HG03442 (cell line): Measurements from ENCODE around the gene DCP1A.
"Not testable (repeated sequence)": the region's sequence is repeated elsewhere in the genome, so short reads cannot be mapped to it uniquely, and the experiment has no call there.

Experiments used
- ATAC-seq: cut with Tn5 transposase; IDR thresholded peaks from one replicate; pipeline ENCODE4 v1.9.1; 2021; ENCODE audit warnings: mild to moderate bottlenecking, moderate library complexity; ENCODE audit not compliant: unreplicated experiment

Gene DCP1A

DNA sequence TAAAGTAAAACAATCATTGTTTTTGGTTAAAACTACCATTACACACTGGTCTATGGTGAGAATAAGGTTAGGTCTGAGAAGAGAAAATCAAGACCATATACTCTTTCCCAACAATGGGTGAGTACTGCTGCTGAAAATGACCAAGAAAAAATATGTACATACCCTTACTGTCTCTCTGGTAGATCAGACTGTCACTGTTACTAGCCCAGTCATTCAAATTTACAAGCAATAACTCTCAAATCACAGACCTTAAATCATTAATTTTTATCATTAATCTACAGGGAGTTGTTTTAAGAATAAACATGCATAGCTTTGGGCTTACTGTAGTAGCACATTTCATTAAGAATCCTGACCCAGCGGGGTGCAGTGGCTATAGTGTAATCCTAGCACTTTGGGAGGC is 17.4 kb downstream of the DCP1A start:
- no peak for ATAC-seq

DNA sequence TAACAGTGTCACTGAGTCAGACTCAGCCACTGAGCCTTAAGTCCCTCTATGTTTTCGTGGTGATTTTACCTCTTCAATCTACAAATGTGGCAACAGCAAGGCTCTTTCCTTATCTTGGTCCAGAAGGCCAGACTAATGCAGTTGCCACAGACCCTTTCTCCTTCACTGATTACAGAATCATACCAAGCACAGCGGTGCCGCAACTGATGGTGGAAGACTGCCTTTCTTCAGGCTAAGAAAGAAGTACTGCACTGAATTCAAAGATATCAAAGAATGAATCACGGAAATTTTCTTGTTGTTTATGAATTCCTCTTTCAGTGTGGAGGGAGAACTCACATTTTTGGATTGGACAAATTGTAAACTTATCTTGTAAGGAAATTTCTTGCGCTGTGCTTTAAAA is 18.6 kb downstream of the DCP1A start:
- no peak for ATAC-seq

DNA sequence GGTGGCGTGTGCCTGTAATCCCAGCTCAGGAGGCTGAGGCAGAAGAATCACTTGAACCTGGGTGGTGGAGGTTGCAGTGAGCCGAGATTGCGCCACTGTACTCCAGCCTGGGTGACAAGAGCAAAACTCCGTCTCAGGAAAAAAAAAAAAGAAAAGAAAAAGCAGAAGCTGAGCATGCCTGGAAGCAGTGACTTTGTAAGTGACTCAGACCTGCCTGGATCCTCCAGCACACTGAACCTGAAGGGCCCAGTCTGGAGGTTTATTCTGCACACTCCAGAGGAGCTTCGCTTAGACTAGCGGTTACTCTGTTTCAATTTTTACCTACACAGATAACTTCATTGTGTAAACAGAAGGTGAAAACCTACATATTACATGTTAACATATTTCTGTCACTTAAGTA is 19.4 kb downstream of the DCP1A start:
- ATAC-seq: not testable (repeated sequence)

DNA sequence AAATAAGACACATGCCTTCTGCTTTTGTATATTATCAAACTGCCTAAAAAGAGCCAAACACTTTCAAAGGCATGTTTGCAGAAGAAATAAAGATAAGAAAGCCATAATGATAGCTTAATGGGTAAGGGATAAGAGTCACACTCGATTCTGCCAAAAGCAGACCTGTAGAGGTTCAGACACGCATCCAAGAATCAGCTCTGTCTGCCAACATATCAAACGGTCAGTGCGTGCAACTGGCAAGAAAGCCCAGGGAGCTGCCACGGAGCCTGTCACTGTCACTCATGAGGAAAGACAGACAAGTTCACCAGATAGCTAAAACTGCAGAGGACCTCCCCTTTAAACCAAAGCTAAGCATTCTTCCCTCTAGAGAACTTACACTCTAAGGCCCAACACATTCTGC is 23.2 kb downstream of the DCP1A start:
- ATAC-seq: no peak

DNA sequence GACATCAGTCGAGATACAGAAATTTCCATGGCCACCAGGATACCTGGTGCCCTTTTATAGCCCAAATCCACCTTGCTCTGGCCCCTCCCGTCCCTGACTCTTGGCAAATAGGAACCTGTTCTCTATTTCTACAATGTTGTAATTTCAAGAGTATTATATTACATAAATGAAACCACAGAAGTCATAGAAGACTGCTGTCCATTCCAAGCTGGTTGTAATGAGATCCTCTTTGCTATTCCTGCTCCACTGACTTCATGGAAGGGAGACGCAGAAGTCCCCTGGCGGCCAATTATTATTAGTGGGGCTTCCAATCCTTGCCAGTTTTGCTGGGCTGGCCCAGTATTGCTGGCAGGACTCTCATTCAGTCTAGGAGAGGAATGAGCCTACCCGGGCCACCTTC is 26.6 kb downstream of the DCP1A start:
- ATAC-seq: no peak

GRCh38 chr3:53318522-53318921 is 28.8 kb downstream of the DCP1A start:
- no peak for ATAC-seq

GRCh38 chr3:53312832-53313231 is 34.5 kb downstream of the DCP1A start:
- no peak for ATAC-seq

GRCh38 chr3:53311882-53312281 is 35.5 kb downstream of the DCP1A start:
- no peak for ATAC-seq

DNA sequence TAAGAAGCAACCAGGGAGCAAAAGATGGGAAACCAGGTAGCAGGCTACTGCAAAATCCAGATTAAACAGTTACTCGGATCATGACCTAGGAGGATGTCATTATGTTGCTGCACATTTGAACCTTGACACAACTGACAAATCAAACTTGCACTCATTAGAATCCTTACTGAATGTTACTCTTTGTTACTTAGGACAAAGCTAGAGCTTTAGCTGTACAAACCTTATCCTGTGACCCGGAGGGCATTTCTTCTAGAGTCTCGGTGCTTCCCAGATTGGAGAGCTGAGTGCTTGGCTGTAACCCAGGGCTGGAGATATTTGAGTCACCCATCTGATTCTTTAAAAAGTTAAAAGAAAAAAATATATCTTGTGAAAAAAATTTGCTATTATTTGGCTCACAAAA is 43.4 kb downstream of the DCP1A start:
- ATAC-seq: no peak

DNA sequence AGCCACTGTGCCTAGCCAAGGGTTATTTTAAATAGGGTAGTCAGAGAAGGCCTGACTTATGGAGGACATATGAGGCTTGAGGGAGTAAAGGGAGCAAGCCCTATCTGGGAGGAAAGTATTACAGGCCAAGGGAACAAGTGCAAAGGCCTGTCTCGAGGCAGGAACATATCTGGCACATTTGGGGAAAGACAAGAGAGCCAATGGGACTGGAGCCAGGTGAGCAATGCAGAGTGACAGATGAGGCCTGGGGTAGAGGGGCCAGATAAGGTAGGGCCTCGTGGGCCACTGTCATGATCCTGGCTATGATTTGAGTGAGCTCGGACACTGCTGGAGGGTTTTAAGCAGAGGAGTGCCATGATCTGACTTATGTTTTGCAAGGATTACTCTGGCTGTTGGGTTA is 43.8 kb downstream of the DCP1A start:
- no peak for ATAC-seq

GRCh38 chr3:53300826-53301225 is 46.5 kb downstream of the DCP1A start:
- no peak for ATAC-seq

DNA sequence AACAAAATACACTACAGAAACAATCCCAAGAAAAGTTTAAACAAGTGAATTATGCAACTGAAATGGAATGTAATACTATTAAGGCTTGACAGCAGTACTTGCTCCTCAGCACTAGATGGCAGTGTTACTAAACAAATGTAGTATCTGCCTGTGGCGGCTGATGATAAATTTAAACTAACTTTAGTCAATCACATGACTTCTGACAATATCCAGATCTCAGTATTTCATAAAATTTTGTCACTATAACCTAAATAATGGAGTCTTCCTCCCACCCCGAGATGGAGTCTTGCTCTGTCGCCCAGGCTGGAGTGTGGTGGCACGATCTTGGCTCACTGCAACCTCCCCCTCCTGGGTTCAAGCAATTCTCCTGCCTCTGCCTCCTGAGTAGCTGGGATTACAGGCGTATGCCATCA is 47.7 kb downstream of the DCP1A start:
- ATAC-seq: not testable (repeated sequence)

- ATAC-seq: no peak
Measured at GRCh38 chr3:53295410-53295809, 51.9 kb downstream of the DCP1A start.

DNA sequence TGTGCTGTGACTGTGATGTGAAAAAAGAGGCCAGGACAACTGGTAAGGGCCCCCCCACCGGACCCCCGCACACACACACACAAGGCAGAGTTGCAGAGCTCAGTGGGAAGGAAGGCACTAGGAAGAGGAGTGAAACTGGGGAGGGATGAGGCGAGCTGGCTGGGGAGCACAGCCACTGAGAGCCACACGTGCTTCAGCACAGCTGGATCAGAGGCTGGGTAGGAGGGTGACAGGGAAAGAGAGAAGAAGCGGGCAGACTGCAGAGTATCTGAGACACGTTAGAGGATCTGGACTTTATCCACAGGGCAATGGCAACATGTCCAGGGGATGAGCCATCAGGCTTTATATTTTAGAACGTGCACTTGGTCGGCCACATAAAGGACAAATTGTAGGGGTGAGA is 53.5 kb downstream of the DCP1A start:
- ATAC-seq: no peak

- ATAC-seq: no peak
Measured at GRCh38 chr3:53288214-53288613, 59.1 kb downstream of the DCP1A start.

DNA sequence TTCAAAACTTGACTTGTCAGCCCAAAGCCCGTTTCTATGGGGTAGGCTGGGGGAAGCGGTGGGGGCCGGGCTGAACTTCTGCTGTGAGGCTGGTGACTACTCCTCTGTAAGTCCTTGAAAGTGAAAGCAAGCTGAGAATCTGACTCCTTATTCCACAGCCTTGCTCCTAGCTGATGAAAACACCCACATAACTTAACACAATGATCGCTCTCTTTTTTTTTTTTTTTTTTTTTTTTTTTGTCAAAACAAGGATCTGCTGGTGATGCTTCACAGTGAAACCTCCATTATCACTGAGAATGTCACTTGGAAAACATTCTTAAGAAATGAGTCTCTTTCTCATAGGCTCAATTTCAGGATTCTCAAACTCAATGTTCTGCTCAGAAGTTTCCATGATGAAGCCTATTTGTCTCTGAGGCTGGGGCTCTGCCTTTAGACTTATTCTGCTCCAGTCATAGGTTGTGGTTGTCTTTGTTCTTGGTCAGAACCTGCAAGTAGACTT is 60.2 kb downstream of the DCP1A start:
- ATAC-seq: no peak

- no peak for ATAC-seq
Measured at GRCh38 chr3:53286727-53287126, 60.6 kb downstream of the DCP1A start.

DNA sequence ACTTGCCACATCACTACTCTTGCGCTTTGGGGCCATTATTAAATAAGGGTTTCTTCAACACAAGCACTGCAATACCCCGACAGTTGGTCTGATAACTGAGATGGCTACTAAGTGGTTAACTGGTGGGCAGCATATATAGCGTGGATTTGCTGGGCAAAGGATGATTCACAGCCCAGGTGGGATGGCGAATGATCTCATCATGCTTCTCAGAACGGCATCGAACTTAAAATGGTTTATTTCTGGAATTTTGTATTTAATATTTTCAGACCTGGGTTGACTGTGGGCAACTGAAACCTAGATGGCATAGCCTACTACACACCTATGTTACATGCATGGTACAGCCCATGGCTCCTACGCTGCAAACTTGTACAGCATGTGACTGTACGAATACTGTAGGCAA is 64.8 kb downstream of the DCP1A start:
- no peak for ATAC-seq

DNA sequence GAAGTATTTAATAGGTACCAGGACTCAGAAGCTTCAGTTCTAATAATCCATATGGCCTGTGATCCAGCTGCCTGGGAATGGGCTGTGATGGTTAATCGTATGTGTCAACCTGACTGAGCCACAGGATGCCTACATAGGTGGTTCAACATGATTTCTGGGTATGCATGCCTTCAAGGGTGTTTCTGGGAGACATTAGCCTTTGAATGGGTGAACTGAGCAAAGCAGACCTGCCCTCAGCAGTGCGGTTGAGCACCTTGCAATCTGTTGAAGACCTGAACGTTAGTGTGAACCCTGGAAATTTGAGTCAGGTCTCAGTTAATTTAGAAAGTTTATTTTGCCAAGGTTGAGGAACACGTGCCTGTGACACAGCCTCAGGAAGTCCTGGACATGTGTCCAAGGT is 68.7 kb downstream of the DCP1A start:
- no peak for ATAC-seq

- ATAC-seq: no peak
Measured at GRCh38 chr3:53274938-53275605, 72.3 kb downstream of the DCP1A start.

- no peak for ATAC-seq
Measured at GRCh38 chr3:53273146-53273670, 74.1 kb downstream of the DCP1A start.

GRCh38 chr3:53269888-53270880 is 77.2 kb downstream of the DCP1A start:
- peak; percentile 63 for ATAC-seq
